Stimulated activated CD8-positive, alpha-beta memory T cell treated with anti-CD3 and anti-CD28 coated beads, Interleukin-12 subunit alpha, Interleukin-12 subunit beta, amount 100 ng/mL, for 4 hours (primary cell): ENCODE measurements around the gene URAD.
"Not testable (repeated sequence)": the region's sequence is repeated elsewhere in the genome, so short reads cannot be mapped to it uniquely, and the experiment has no call there.

Source experiments
- DNase-seq: peaks from one replicate; pipeline ENCODE4 v3.0.0-alpha.2; 2020; ENCODE audit warnings: low read depth

URAD gene

GRCh38 chr13:27969866-27970229, 18.6 kb downstream of the URAD start:
- no peak for DNase-seq

DNA sequence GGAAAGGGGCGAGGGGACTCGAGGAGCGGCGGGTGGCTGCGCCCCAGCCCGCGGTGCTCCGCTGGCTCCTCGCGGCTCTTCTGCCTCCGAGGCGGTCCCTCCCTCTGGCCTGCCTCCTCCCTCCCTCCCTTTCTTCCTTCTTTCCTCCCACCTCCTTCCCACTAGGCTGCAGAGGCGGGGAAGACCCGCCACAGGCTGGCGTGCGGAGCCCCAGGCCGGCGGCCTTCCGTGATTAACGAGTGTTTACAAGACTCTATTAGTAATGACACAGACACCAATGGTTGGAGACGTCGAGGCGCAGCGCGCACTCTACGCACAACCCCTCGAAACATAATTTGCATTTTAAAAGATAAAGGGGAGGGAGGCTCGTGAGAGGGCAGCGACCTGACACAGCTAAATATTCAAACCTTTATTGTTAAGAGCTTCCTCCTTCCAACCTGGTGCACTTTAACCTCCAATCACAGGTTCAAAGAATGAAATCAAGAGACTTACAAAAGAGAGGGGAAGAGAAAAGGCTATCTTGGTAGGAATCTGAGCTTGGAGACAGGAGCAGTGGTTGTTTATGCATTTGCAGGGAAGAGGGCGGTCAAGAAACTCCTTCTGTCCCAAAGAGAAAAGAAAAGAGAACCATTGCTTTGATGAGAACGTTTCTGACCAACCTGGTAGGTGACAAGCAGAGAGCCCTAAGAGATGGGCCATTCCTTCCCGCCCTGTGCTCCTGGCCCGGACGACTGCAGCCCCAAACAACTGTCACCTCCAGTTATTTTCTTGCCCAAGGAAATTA, 19.2 kb downstream of the URAD start, which contains the start of gene CDX2:
Gene CDX2 (minus strand): TSS at position 234 of the 784 bp plus-strand sequence. CDS start 309 bp downstream, outside the sequence.
- DNase-seq: no peak

- no peak for DNase-seq
These were observed 20.0 kb downstream of the URAD start for GRCh38 chr13:27968316-27969081.

DNA sequence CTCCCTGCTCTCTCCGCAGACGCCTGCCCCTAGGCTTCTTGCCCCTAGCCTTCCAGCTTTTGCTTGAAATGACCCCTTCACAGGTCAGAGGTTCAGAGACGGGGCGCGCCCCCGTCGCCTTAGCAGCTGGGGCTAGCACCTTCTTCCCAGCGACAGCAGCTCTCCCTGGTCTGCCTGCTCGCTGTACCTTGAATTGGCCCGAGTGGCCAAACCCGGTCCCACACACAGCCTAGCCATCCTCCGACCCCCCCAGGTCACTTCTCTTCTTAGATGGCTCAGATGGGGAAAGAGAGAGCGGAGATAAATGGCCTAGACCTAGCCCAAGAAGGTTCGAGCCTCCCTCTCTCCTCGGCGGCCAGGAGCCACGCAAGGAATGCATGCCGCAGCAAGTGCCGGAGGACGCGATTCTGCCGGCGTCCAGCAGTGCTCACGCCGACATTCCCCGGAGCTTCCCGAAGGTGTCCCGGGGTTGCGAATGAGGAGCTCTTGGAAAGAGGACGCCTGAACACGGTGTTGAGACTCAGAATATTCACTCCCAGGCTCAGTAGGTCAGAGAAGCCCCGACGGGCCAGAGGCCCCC, 20.7 kb downstream of the URAD start:
- no peak for DNase-seq

DNA sequence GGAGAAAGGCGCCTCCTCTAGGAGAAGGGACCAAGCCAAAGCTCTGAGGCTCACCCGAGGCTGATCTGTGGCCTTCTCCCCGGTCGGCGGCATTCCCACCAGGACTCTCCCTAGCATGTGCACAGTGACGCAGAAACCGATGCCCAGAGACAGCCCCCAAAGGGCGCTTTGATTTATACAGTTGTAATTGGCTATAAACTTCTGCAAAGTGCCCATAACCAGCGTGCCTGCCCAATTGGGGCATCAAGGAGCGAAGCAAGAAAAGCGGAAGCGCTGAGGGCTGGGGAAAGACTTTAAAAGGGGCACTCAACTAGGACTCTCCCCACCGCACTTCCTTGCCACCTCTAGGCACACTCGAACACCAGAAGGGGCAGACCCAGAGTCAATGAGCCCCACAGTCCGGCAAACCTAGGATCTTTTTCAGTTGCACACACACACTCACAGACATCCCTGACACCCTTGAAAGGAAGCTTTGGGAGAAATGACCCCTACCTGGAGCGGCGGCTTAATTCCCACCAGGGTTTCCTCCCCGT, 21.2 kb downstream of the URAD start:
- DNase-seq: no peak

GRCh38 chr13:27966641-27967202, 21.8 kb downstream of the URAD start:
- DNase-seq: no peak

DNA sequence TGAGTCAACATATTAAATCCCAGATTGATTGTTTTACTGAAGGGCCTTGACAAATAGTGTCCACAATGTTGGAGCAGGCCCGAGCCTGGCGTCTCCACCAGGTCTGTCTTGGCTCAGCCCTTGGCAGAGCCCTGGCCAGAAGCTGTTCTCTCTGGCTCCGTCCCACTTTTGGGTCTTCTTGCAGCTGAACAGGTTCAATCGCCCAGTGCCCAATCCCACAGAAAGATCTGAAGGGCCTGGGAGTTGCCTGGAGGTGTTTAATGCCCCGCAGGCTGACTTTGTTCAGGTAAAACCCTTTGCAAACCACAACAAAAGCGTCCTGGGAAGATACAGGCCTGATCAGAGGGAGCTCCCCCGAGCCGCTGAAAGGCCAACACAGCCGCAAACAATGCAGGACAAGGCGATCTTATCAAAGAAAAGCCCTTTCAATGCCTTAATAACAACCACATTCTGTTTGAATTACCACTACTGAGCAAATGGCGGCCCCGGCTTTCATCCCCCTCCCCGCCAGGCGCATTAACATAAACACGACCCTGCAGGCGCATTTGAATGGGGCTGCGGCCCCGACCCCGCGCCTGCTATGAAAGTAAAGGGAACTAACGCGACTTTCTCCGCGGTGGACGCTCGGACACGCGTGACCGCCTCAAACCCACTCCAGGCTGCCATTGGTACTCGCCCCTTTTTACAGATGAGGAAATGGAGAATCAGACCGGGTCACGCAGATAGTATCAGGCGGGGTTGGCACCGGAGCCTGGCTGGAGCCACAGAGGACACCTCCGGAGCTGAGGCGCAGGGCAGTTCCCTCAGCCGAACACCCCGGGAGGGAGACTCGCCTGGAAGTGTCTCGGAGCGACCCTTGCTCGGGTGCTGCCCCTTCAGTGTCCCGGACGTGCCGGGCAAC, 22.5 kb downstream of the URAD start:
- no peak for DNase-seq

DNA sequence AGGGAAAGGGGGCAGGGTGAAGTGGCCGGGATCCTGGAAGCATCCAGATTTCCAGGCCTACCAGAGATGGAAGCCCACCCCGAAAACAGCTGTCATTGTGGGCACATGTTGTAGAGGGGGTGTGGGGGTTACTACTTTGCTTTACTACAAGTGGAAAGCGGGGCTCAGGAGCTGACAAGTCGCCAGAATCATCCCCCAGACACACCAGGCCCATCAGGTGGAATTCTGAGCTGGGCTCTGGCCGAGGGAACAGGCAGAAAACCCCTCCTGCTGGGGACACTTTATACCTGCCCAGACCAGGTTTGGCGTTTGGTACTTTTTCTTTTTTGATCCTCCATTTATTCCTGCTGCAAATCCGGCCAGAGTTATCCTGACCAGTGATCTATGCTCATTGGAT, 23.2 kb downstream of the URAD start:
- no peak for DNase-seq

DNA sequence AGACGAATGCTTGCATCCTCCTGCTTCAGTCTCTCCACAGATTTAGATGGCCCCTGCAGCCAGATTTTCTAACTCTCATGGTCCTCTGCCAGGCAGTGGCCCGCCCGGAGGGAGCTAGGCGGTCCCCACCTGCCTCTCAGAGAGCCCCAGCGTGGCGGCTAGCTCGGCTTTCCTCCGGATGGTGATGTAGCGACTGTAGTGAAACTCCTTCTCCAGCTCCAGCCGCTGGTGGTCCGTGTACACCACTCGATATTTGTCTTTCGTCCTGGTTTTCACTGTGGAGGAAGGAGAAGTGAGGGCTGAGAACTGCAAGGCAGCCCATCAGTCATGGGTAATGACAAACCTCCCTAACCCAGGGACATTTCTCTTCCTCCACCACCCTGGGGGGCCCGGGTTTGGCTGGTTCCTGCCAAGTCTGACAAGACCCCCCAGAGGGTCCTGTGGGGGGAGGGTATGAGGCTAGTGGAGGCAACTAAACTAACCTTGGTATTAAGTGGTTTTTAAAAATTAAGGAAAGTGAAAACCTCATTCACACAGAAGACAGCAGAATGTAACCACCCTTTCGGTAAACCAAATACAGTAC, 23.7 kb downstream of the URAD start:
- DNase-seq: no peak

DNA sequence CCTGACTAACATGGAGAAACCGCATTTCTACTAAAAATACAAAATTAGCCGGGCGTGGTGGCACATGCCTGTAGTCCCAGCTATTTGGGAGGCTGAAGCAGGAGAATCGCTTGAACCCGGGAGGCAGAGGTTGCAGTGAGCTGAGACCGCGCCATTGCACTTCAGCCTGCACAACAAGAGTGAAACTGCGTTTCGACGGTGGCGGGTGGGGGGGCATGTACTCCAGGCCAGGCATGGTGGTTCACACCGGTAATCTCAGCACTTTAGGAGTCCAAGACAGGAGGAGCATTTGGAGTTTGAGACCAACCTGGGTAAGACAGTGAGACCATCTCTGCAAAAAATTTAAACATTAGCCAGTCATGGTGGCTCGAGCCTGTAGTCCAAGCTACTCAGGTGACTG, 24.3 kb downstream of the URAD start:
- DNase-seq: not testable (repeated sequence)

GRCh38 chr13:27963491-27963890, 25.0 kb downstream of the URAD start:
- no peak for DNase-seq

DNA sequence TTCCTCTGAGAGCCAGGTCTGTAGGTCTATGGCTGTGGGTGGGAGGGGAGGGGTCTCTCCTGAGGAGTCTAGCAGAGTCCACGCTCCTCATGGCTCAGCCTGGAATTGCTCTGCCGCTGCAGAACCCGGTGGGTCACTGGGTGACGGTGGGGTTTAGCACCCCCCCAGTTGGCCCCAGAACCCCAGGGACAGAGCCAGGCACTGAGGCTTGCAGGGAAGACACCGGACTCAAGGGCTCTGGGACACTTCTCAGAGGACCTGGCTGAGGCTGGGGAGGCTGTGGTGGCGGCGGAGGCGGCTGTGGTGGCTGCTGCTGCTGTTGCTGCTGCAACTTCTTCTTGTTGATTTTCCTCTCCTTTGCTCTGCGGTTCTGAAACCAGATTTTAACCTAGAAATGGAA, 25.5 kb downstream of the URAD start:
- DNase-seq: no peak

GRCh38 chr13:27962128-27962841, 26.2 kb downstream of the URAD start:
- no peak for DNase-seq

DNA sequence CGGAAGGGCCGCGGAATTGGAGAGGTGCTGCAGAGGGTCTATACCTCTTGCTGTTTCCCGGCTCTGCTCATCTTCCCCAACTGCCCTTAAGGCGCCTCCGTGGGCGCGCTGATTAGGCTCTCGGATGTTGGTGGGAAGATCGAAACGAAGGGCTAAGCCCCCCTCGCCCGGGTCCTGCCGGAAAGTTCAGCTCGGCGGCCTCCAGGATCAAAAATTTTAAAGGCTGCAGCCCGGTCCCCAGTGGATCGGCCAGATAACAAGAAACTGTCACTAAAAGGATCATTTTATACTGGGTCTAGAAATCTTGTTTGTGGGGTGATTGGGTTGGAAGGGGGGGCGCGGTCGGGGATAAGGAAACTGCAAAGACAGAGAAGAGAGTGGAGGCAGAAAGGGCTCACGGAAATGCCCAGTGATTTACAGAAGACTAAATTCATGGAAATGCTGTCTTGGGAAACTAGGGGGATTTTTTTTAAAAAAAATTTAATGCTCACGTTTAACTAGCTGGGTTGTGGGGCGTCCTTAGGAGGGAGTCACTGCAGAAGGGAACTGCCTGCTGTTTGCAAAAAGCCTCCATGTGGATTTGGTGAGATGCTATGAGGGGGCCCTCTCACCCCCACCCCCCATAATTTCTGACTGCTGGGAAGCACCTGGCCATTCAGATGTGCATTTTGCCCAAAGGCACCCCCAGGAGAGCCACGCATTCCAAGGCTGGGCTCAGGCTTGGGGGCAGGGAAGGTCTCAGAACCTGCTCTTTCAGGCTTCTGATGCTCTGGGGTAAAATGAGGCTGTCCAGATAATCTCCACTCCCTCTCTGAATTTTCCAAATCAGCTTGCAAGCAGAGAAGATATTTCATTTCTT, 27.0 kb downstream of the URAD start:
- DNase-seq: no peak

- DNase-seq: no peak
These were observed 27.9 kb downstream of the URAD start for GRCh38 chr13:27960362-27961226.

GRCh38 chr13:27959976-27960361, 28.5 kb downstream of the URAD start:
- DNase-seq: no peak

GRCh38 chr13:27956576-27957300, 31.8 kb downstream of the URAD start:
- DNase-seq: no peak
